Measurements from ENCODE around the gene EFCAB6. TPM values are rescaled to one million over a fixed set of nuclear protein-coding genes. Genes with fewer than 3 reads are reported as not detected.

Gene EFCAB6
- total RNA-seq, 1 experiment from 2014 or later = not detected

GRCh38 chr22:43572710-43573109 lies 239.4 kb downstream of the EFCAB6 start:
- intact Hi-C loops (cut with micrococcal nuclease; ENCODE audit: unreplicated experiment) = no loop called here
- Histone ChIP-seq H3K4me1 (no peaks in the 10 kb centered on the region), H3K27me3 (replicated peaks; ENCODE audit: control insufficient read depth, insufficient read depth, low read length) (no peaks in the 10 kb centered on the region; the same call in 1 of the 2 replicates), H3K4me3 (ENCODE audit: low read depth, low read length) (no peak overlapping the region), H3K9me3 (no peaks in the 10 kb centered on the region), H3K36me3 (ENCODE audit: control insufficient read depth, insufficient read depth, low read length) (no peaks in the 10 kb centered on the region)
- Mint-ChIP-seq H3K27ac (ENCODE audit: unreplicated experiment) (no peak overlapping the region), H3K4me1 (ENCODE audit: low read depth, unreplicated experiment) (no peaks in the 10 kb centered on the region), H3K9me3 (ENCODE audit: unreplicated experiment) (no peaks in the 10 kb centered on the region), H3K4me3 (ENCODE audit: unreplicated experiment) (no peak overlapping the region), H3K36me3 (ENCODE audit: insufficient read depth, unreplicated experiment) (no peaks in the 10 kb centered on the region), H3K27me3 (ENCODE audit: insufficient read depth, unreplicated experiment) (peaks cover 22% of the 10 kb centered on the region)
- TF ChIP-seq CTCF (IDR thresholded peaks at IDR 0.05; ENCODE audit: insufficient read depth in 1 of 2, low read depth in 1 of 2, low read length in 1 of 2, severe bottlenecking in 1 of 2, unreplicated experiment in 1 of 2) = no peak
- ChIA-PET POLR2A (no interaction called here), CTCF (no interaction called here)
- no TSS peak for BruUV-seq (replicated peaks)
- no peak for DNase-seq

GRCh38 chr22:43571181-43571580 lies 240.9 kb downstream of the EFCAB6 start:
- Mint-ChIP-seq H3K27ac (ENCODE audit: unreplicated experiment) (no peak overlapping the region), H3K4me3 (ENCODE audit: unreplicated experiment) (no peak overlapping the region), H3K4me1 (ENCODE audit: low read depth, unreplicated experiment) (no peaks in the 10 kb centered on the region), H3K9me3 (ENCODE audit: unreplicated experiment) (no peaks in the 10 kb centered on the region), H3K36me3 (ENCODE audit: insufficient read depth, unreplicated experiment) (no peaks in the 10 kb centered on the region), H3K27me3 (ENCODE audit: insufficient read depth, unreplicated experiment) (peaks cover 32% of the 10 kb centered on the region)
- Histone ChIP-seq H3K36me3 (ENCODE audit: control insufficient read depth, insufficient read depth, low read length) (no peaks in the 10 kb centered on the region), H3K4me3 (ENCODE audit: low read depth, low read length) (no peak overlapping the region), H3K4me1 (no peaks in the 10 kb centered on the region), H3K27me3 (replicated peaks; ENCODE audit: control insufficient read depth, insufficient read depth, low read length) (no peaks in the 10 kb centered on the region; the same call in 1 of the 2 replicates), H3K9me3 (no peaks in the 10 kb centered on the region)
- ChIA-PET POLR2A (no interaction called here), CTCF (no interaction called here)
- no TSS peak for BruUV-seq (replicated peaks)
- no peak for DNase-seq
- TF ChIP-seq CTCF (IDR thresholded peaks at IDR 0.05; ENCODE audit: insufficient read depth in 1 of 2, low read depth in 1 of 2, low read length in 1 of 2, severe bottlenecking in 1 of 2, unreplicated experiment in 1 of 2) = no peak
- intact Hi-C loops (cut with micrococcal nuclease; ENCODE audit: unreplicated experiment) = no loop called here

GRCh38 chr22:43570531-43571165 lies 241.5 kb downstream of the EFCAB6 start:
- Mint-ChIP-seq H3K27ac (ENCODE audit: unreplicated experiment) (no peak overlapping the region), H3K36me3 (ENCODE audit: insufficient read depth, unreplicated experiment) (no peaks in the 10 kb centered on the region), H3K27me3 (ENCODE audit: insufficient read depth, unreplicated experiment) (peaks cover 32% of the 10 kb centered on the region), H3K9me3 (ENCODE audit: unreplicated experiment) (no peaks in the 10 kb centered on the region), H3K4me3 (ENCODE audit: unreplicated experiment) (no peak overlapping the region), H3K4me1 (ENCODE audit: low read depth, unreplicated experiment) (no peaks in the 10 kb centered on the region)
- Histone ChIP-seq H3K4me3 (ENCODE audit: low read depth, low read length) (no peak overlapping the region), H3K9me3 (no peaks in the 10 kb centered on the region), H3K36me3 (ENCODE audit: control insufficient read depth, insufficient read depth, low read length) (no peaks in the 10 kb centered on the region), H3K27me3 (replicated peaks; ENCODE audit: control insufficient read depth, insufficient read depth, low read length) (no peaks in the 10 kb centered on the region; the same call in 1 of the 2 replicates), H3K4me1 (no peaks in the 10 kb centered on the region)
- intact Hi-C loops (cut with micrococcal nuclease; ENCODE audit: unreplicated experiment) = no loop called here
- ChIA-PET CTCF (no interaction called here), POLR2A (no interaction called here)
- DNase-seq = no peak
- BruUV-seq (replicated peaks) = no TSS peak
- no peak for TF ChIP-seq CTCF (IDR thresholded peaks at IDR 0.05; ENCODE audit: insufficient read depth in 1 of 2, low read depth in 1 of 2, low read length in 1 of 2, severe bottlenecking in 1 of 2, unreplicated experiment in 1 of 2)

Data from Caco-2 (cell line).